Activated CD4-positive, alpha-beta T cell treated with anti-CD3 and anti-CD28 coated beads, Interleukin-2, amount 10 ng/mL, durations not matched to agents 7 days and 5 days (primary cell): ENCODE results near the gene BTN3A1. TPM values are rescaled to one million over a fixed set of nuclear protein-coding genes. Genes with fewer than 3 reads are reported as not detected.
"Not testable (repeated sequence)": the region's sequence is repeated elsewhere in the genome, so short reads cannot be mapped to it uniquely, and the experiment has no call there.

Experiments used
- CTCF ChIA-PET: fragments of 350-600 bp; sonication (Branson Sonifier 250); formaldehyde crosslinking; loops from one replicate; lab custom pipeline; 2021; ENCODE audit warnings: antibody characterized with exemption; lab: Charles Lee
- POLR2A ChIA-PET: fragments of 350-600 bp; sonication (Branson Sonifier 250); formaldehyde crosslinking; loops from one replicate; lab custom pipeline; 2021; ENCODE audit warnings: antibody characterized with exemption; lab: Charles Lee
- DNase-seq: peaks from one replicate; pipeline ENCODE4 v3.0.0-alpha.2; 2020
- H3K27ac Mint-ChIP-seq: one replicate; pipeline ENCODE4 v1.8.0; 2021; ENCODE audit warnings: mild to moderate bottlenecking, moderate library complexity, mixed read lengths
- H3K27me3 Mint-ChIP-seq: one replicate; pipeline ENCODE4 v1.8.0; 2021; ENCODE audit warnings: mixed read lengths
- H3K36me3 Mint-ChIP-seq: one replicate; pipeline ENCODE4 v1.8.0; 2021; ENCODE audit warnings: low read depth, mixed read lengths
- H3K4me1 Mint-ChIP-seq: one replicate; pipeline ENCODE4 v1.8.0; 2021; ENCODE audit warnings: mixed read lengths
- H3K4me3 Mint-ChIP-seq: one replicate; pipeline ENCODE4 v1.8.0; 2021; ENCODE audit warnings: mild to moderate bottlenecking, moderate library complexity, mixed read lengths
- H3K9me3 Mint-ChIP-seq: one replicate; pipeline ENCODE4 v1.8.0; 2021; ENCODE audit warnings: mixed read lengths
- total RNA-seq, 2 experiments: library from RNA; stranded (reverse); gene quantifications; one replicate each; pipeline ENCODE4 v1.2.3, GENCODE V29; 2021

The BTN3A1 gene
- total RNA-seq: 10 to 100 TPM; 87.9 to 94.0 TPM

DNA sequence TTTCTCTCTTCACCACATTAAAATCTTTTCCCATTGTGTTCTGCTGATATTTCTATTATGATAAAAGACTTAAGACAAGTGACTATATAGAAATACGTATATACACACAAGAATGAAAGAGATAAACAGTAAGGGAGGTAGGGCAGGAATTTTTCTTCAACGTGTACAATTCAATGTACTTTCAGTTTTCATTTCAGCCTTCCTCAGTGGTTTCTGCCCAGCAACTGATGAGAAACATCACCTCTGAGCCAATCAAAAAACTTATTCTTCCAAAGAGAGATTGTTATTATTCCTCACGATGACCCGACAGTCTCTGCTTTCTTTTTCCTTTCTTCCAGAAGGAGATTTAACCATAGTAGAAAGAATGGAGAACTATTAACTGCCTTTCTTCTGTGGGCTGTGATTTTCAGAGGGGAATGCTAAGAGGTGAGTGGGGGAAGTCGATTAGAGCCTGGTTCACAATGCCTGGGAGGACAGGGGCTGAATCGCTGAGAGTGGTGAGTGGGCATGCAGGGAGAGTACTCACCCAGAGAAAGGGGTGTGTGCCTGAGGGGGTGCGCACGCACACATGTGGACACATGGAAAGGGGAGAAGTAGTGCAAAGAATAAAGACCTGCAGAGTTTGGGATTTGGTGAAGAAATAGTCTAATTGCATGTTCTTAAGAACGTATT lies at the start of gene BTN3A1:
Gene BTN3A1, plus strand, starts transcription at position 289 of the 672 bp plus-strand sequence. CDS start 3,289 bp downstream, outside the sequence.
- peaks cover 48% of the 10 kb centered on the region for H3K4me1 Mint-ChIP-seq
- CTCF ChIA-PET: interaction anchor here (0.6 to 0.8 kb wide), 2 partner anchors 20 to 69 kb away, joined by 3 to 4 read pairs; no protein-coding TSS in a partner anchor
- peak within 1 kb of the TSS; percentile 92 for H3K4me3 Mint-ChIP-seq
- POLR2A ChIA-PET: no interaction called here
- H3K36me3 Mint-ChIP-seq: peaks cover 36% of the 10 kb centered on the region
- no peaks in the 10 kb centered on the region for H3K9me3 Mint-ChIP-seq
- H3K27me3 Mint-ChIP-seq: no peaks in the 10 kb centered on the region
- DNase-seq: peak; percentile 73
- peak within 1 kb of the TSS; percentile 95 for H3K27ac Mint-ChIP-seq

DNA sequence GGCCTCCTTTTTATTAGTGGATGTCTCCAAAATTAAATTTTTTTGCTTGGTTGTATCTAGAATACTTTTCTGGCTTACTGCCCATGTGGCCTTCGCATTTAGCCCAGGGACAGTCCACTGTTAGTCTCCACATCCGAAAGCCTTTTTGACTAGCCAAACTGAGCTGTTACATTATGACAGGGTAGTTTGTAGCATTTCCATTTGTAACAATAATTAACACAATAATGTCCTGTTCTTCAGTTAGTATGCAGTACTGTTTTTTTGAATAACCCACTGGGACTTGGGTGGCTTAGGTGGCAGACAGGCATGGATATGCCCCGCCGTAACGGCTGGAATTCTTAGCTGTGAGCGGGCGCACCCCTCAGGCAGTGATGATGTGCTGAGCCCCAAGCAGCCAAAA lies 49.8 kb upstream of the BTN3A1 start:
- ChIA-PET POLR2A (no interaction called here), CTCF (interaction anchor here (0.7 kb wide), 1 partner anchor 10 kb away, joined by 3 read pairs; no protein-coding TSS in a partner anchor)
- Mint-ChIP-seq H3K4me1 (peaks cover 6% of the 10 kb centered on the region), H3K36me3 (no peaks in the 10 kb centered on the region), H3K9me3 (no peaks in the 10 kb centered on the region), H3K27ac (no peak overlapping the region), H3K4me3 (no peak overlapping the region), H3K27me3 (no peaks in the 10 kb centered on the region)
- DNase-seq: no peak

- Mint-ChIP-seq H3K27me3 (no peaks in the 10 kb centered on the region), H3K4me1 (peaks cover 12% of the 10 kb centered on the region), H3K9me3 (no peaks in the 10 kb centered on the region), H3K27ac (no peak overlapping the region), H3K36me3 (no peaks in the 10 kb centered on the region), H3K4me3 (no peak overlapping the region)
- ChIA-PET POLR2A (no interaction called here), CTCF (no interaction called here)
- no peak for DNase-seq
These were observed 47.9 kb upstream of the BTN3A1 start for GRCh38 chr6:26354162-26354561.

DNA sequence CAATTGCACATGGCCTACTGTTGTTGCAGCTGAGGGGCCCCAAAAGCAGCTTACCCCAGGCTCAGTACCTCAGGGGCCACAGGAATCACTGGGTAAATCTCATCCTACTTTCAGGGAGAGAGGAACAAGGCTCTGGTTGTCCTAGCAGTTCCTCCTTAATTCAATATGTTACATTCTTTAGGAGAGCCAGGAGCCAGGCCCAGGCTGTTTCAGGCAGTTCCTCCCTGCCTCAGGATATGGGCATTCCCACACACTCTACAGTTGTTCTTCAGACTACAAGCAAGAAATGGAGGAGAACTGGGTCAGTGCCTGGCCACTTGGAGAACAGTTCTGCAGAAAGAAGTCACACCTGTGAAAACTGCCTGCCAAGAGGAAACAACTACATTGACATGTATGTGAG lies 46.7 kb upstream of the BTN3A1 start:
- Mint-ChIP-seq H3K4me1 (peaks cover 17% of the 10 kb centered on the region), H3K36me3 (no peaks in the 10 kb centered on the region), H3K9me3 (no peaks in the 10 kb centered on the region), H3K27ac (no peak overlapping the region), H3K27me3 (no peaks in the 10 kb centered on the region), H3K4me3 (no peak overlapping the region)
- CTCF ChIA-PET: interaction anchor here (1.0 kb wide), 1 partner anchor 14 kb away, joined by 3 read pairs; no protein-coding TSS in a partner anchor
- no peak for DNase-seq
- POLR2A ChIA-PET: no interaction called here

GRCh38 chr6:26357543-26357942 lies 44.5 kb upstream of the BTN3A1 start:
- H3K36me3 Mint-ChIP-seq, H3K27me3 Mint-ChIP-seq, H3K9me3 Mint-ChIP-seq, H3K4me3 Mint-ChIP-seq, DNase-seq, POLR2A ChIA-PET, H3K27ac Mint-ChIP-seq: not testable (repeated sequence)
- CTCF ChIA-PET: interaction anchor here (0.6 to 1.8 kb wide), 6 partner anchors 9 to 234 kb away, joined by 3 to 6 read pairs (median 4); no protein-coding TSS in a partner anchor
- H3K4me1 Mint-ChIP-seq: peaks cover 36% of the 10 kb centered on the region

DNA sequence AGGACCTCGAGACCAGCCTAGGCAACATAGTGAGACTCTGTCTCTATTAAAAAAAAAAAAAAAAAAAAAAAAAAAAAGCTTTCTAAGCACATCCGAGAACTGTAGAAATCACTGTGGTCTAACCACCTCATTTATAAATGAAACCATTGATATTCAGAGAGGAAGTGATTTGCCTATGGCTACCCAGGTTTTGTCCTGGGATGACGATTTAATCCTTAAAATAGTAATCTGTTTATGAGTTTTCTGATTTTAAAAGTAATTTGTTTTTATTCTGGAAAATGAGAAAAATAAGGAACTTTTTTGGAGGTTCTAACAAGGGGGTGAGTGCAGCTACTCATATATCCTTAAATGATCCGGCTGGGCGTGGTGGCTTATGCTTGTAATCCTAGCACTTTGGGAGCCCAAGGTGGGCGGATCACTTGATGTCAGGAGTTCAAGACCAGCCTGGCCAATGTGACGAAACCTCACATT lies 43.5 kb upstream of the BTN3A1 start:
- CTCF ChIA-PET: interaction anchor here (1.4 to 1.8 kb wide), 2 partner anchors 8 to 17 kb away, joined by 3 to 6 read pairs; no protein-coding TSS in a partner anchor
- no peak overlapping the region for H3K4me3 Mint-ChIP-seq
- no peaks in the 10 kb centered on the region for H3K9me3 Mint-ChIP-seq
- no peaks in the 10 kb centered on the region for H3K27me3 Mint-ChIP-seq
- no peaks in the 10 kb centered on the region for H3K36me3 Mint-ChIP-seq
- POLR2A ChIA-PET: interaction anchor here (0.6 to 0.7 kb wide), 2 partner anchors 11 to 109 kb away, joined by 3 read pairs; no protein-coding TSS in a partner anchor
- H3K4me1 Mint-ChIP-seq: peaks cover 43% of the 10 kb centered on the region
- DNase-seq: no peak
- H3K27ac Mint-ChIP-seq: no peak overlapping the region

GRCh38 chr6:26359765-26360164 lies 42.3 kb upstream of the BTN3A1 start:
- H3K36me3 Mint-ChIP-seq: no peaks in the 10 kb centered on the region
- H3K27ac Mint-ChIP-seq: no peak overlapping the region
- H3K27me3 Mint-ChIP-seq: no peaks in the 10 kb centered on the region
- DNase-seq: no peak
- H3K4me3 Mint-ChIP-seq: no peak overlapping the region
- peaks cover 44% of the 10 kb centered on the region for H3K4me1 Mint-ChIP-seq
- POLR2A ChIA-PET: interaction anchor here (0.6 kb wide), 1 partner anchor 178 kb away, joined by 4 read pairs; no protein-coding TSS in a partner anchor
- CTCF ChIA-PET: interaction anchor here (0.6 kb wide), 1 partner anchor 16 kb away, joined by 3 read pairs; no protein-coding TSS in a partner anchor
- no peaks in the 10 kb centered on the region for H3K9me3 Mint-ChIP-seq

DNA sequence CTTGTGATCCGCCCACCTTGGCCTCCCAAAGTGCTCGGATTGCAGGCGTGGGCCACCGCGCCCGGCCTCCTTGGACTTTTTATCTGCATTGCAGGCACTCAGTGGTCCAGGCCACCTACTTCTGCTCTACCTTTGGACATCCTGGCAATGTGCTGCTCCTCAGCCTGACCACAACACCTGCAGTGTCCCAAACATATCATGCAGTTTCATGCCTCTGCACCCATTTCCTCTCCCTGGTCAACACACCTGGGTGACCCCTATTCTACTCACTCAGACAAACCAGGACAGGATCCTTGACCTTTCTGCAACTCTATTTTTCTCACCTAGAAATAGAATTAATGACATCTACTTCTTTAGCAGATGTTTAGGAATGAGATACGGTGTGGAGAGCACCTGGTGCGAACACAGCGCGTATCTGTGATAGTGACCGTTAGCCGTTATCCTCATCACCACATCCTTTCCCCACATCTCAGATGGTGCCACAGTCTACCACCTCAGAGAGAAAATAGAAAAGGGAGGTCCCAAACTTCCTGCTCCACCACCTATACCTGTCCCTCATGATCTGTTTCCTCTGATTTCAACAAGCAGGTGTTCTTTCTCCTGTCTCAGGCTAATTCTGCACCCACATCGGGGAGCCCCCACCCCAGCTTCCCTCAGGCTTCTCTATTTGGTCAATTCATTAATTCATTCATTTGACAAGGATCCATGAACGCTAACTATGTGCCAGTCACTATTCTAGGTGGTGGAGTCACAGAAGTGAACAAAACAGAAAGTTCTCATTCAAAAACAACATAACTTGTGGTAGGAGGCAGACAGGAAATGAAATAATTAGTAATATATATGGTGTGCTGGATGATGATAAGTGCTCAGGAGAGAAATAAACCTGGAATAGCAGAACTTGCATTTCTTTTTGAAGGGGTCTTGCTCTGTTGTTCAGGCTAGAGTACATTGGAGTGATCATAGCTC lies 41.3 kb upstream of the BTN3A1 start:
- Mint-ChIP-seq H3K27ac (peak overlapping the region; percentile 85), H3K9me3 (no peaks in the 10 kb centered on the region), H3K27me3 (no peaks in the 10 kb centered on the region), H3K4me1 (peaks cover 44% of the 10 kb centered on the region), H3K4me3 (peak overlapping the region; percentile 39), H3K36me3 (no peaks in the 10 kb centered on the region)
- ChIA-PET CTCF (interaction anchor here (0.6 kb wide), 1 partner anchor 1053 kb away, joined by 3 read pairs; no protein-coding TSS in a partner anchor), POLR2A (interaction anchor here (0.6 kb wide), 1 partner anchor 177 kb away, joined by 5 read pairs; no protein-coding TSS in a partner anchor)
- no peak for DNase-seq

- H3K4me3 Mint-ChIP-seq: no peak overlapping the region
- H3K4me1 Mint-ChIP-seq: peaks cover 46% of the 10 kb centered on the region
- ChIA-PET POLR2A (interaction anchor here (0.6 kb wide), 1 partner anchor 176 kb away, joined by 5 read pairs; no protein-coding TSS in a partner anchor), CTCF (interaction anchor here (1.0 to 1.7 kb wide), 2 partner anchors 10 to 20 kb away, joined by 3 to 7 read pairs; no protein-coding TSS in a partner anchor)
- no peaks in the 10 kb centered on the region for H3K27me3 Mint-ChIP-seq
- DNase-seq: no peak
- H3K9me3 Mint-ChIP-seq: no peaks in the 10 kb centered on the region
- H3K27ac Mint-ChIP-seq: peak overlapping the region; percentile 85
- no peaks in the 10 kb centered on the region for H3K36me3 Mint-ChIP-seq
These were observed 40.5 kb upstream of the BTN3A1 start for GRCh38 chr6:26361544-26361943.

DNA sequence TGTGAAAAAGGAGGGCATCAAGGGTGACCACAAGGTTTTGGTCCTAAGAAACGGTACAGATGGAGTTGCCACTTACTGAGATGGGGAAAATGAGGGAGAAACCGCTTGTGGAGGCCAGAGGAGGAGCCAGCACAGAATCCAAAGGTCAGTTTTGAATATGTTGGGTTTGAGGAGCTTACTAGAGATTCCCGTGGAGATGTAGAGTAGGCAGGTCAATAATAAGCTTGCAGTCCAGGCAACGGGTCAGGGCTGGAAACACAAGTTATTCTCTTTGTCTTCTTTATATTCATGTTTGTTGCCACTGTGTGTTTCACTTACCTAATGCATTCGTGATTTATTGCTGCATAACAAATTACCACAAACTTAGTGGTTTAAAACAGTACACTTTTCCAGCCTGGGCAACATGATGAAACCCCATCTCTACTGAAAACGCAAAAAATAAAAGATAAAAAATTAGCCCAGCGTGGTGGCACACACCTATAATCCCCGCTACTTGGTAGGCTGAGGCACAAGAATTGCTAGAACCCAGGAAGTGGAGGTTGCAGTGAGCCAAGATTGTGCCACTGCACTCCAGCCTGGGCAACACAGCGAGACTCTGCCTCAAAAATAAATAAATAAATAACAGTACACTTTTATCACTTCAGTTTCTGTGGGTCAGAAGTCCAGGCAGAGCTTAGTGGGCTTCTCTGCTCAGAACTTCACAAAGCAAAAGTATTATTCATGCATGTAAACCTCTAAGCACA lies 39.8 kb upstream of the BTN3A1 start:
- CTCF ChIA-PET: interaction anchor here (0.8 to 1.7 kb wide), 4 partner anchors 11 to 188 kb away, joined by 3 to 7 read pairs (median 3); no protein-coding TSS in a partner anchor
- no peaks in the 10 kb centered on the region for H3K9me3 Mint-ChIP-seq
- peaks cover 3% of the 10 kb centered on the region for H3K36me3 Mint-ChIP-seq
- no peak overlapping the region for H3K4me3 Mint-ChIP-seq
- H3K27me3 Mint-ChIP-seq: no peaks in the 10 kb centered on the region
- POLR2A ChIA-PET: no interaction called here
- DNase-seq: no peak
- peaks cover 51% of the 10 kb centered on the region for H3K4me1 Mint-ChIP-seq
- H3K27ac Mint-ChIP-seq: peak overlapping the region; percentile 85

GRCh38 chr6:26362836-26363220 lies 39.2 kb upstream of the BTN3A1 start:
- Mint-ChIP-seq H3K9me3 (no peaks in the 10 kb centered on the region), H3K27me3 (no peaks in the 10 kb centered on the region), H3K36me3 (peaks cover 7% of the 10 kb centered on the region), H3K4me3 (no peak overlapping the region), H3K27ac (no peak overlapping the region), H3K4me1 (peaks cover 56% of the 10 kb centered on the region)
- CTCF ChIA-PET: interaction anchor here (0.8 to 1.7 kb wide), 3 partner anchors 21 to 188 kb away, joined by 3 to 7 read pairs (median 3); no protein-coding TSS in a partner anchor
- no peak for DNase-seq
- POLR2A ChIA-PET: interaction anchor here (0.6 kb wide), 1 partner anchor 25 kb away, joined by 3 read pairs; no protein-coding TSS in a partner anchor
